SK-N-SH treated with all-trans-retinoic acid at 6 μM for 48 hours (cell line): ENCODE measurements around the gene ANKRD60.

Experiments
- ATAC-seq: fragments of 200-7000 bp; cut with Tn5 transposase; 3 replicates; pipeline ENCODE4 v1.9.1; 2020; ENCODE audit warnings: mild to moderate bottlenecking, moderate library complexity
- ARNTL ChIP-seq: fragments of 450-650 bp; formaldehyde crosslinking; IDR thresholded peaks from 2 replicates; pipeline ENCODE4 v1.5.0; 2020; ENCODE audit warnings: low read depth, mild to moderate bottlenecking, moderate library complexity, borderline replicate concordance
- BACH2 ChIP-seq: fragments of 250-450 bp; sonication (Bioruptor Pico); IDR thresholded peaks from 2 replicates; pipeline ENCODE4 v1.9.0; 2021; ENCODE audit warnings: mild to moderate bottlenecking, borderline replicate concordance
- CREB5 ChIP-seq: fragments of 250-450 bp; sonication (Bioruptor Pico); IDR thresholded peaks from 2 replicates; pipeline ENCODE4 v1.5.1; 2020; ENCODE audit warnings: low read depth, mild to moderate bottlenecking, moderate library complexity
- CSDC2 ChIP-seq: fragments of 250-450 bp; sonication (Bioruptor Pico); IDR thresholded peaks from 2 replicates; pipeline ENCODE4 v1.5.0; 2020; ENCODE audit warnings: mild to moderate bottlenecking, moderate library complexity
- CSRNP3 ChIP-seq: fragments of 250-450 bp; sonication (Bioruptor Pico); IDR thresholded peaks from 2 replicates; pipeline ENCODE4 v1.5.1; 2021; ENCODE audit warnings: mild to moderate bottlenecking, moderate library complexity
- ESRRG ChIP-seq: fragments of 250-450 bp; sonication (Bioruptor Pico); IDR thresholded peaks from 2 replicates; pipeline ENCODE4 v1.6.1; 2021; ENCODE audit warnings: mild to moderate bottlenecking
- ISL1 ChIP-seq: fragments of 250-450 bp; sonication (Bioruptor Pico); IDR thresholded peaks from 2 replicates; pipeline ENCODE4 v2.1.2; 2022; ENCODE audit warnings: mild to moderate bottlenecking, moderate library complexity
- OSR1 ChIP-seq: fragments of 250-450 bp; sonication (Bioruptor Pico); IDR thresholded peaks from 2 replicates; pipeline ENCODE4 v1.8.0; 2022; ENCODE audit warnings: moderate library complexity, mild to moderate bottlenecking, inconsistent platforms
- POU6F1 ChIP-seq: fragments of 250-450 bp; sonication (Bioruptor Pico); IDR thresholded peaks from 2 replicates; pipeline ENCODE4 v1.8.0; 2021; ENCODE audit warnings: low read depth, mild to moderate bottlenecking, moderate library complexity, borderline replicate concordance
- PPARA ChIP-seq: fragments of 250-450 bp; sonication (Bioruptor Pico); IDR thresholded peaks from 2 replicates; pipeline ENCODE4 v1.5.0; 2020; ENCODE audit warnings: mild to moderate bottlenecking, borderline replicate concordance
- RARB ChIP-seq: fragments of 250-450 bp; sonication (Bioruptor Pico); IDR thresholded peaks from 2 replicates; pipeline ENCODE4 v1.8.0; 2021; ENCODE audit warnings: mild to moderate bottlenecking, moderate library complexity
- TCF4 ChIP-seq: fragments of 250-450 bp; sonication (Bioruptor Pico); IDR thresholded peaks from 2 replicates; pipeline ENCODE4 v1.8.0; 2021; ENCODE audit warnings: mild to moderate bottlenecking, moderate library complexity, borderline replicate concordance
- TOX ChIP-seq: fragments of 250-450 bp; sonication (Bioruptor Pico); IDR thresholded peaks from 2 replicates; pipeline ENCODE4 v1.8.0; 2021; ENCODE audit warnings: mild to moderate bottlenecking, moderate library complexity, borderline replicate concordance
- TSHZ2 ChIP-seq: fragments of 250-450 bp; sonication (Bioruptor Pico); IDR thresholded peaks from 2 replicates; pipeline ENCODE4 v1.5.0; 2020; ENCODE audit warnings: mild to moderate bottlenecking, moderate library complexity
- ZC3H10 ChIP-seq: fragments of 250-450 bp; sonication (Bioruptor Pico); IDR thresholded peaks from 2 replicates; pipeline ENCODE4 v1.5.1; 2021; ENCODE audit warnings: mild to moderate bottlenecking, moderate library complexity
- ZFP3 ChIP-seq: fragments of 250-450 bp; sonication (Bioruptor Pico); IDR thresholded peaks from 2 replicates; pipeline ENCODE4 v1.5.0; 2020; ENCODE audit warnings: mild to moderate bottlenecking, moderate library complexity
- ZFP30 ChIP-seq: fragments of 450-650 bp; formaldehyde crosslinking; IDR thresholded peaks from 2 replicates; pipeline ENCODE4 v1.5.0; 2022; ENCODE audit warnings: mild to moderate bottlenecking, moderate library complexity
- ZNF565 ChIP-seq: fragments of 450-650 bp; formaldehyde crosslinking; conservative IDR thresholded peaks from 2 replicates; pipeline ENCODE4 v1.5.0; 2020; ENCODE audit warnings: low read depth, mild to moderate bottlenecking, moderate library complexity
- ZNF70 ChIP-seq: fragments of 450-650 bp; formaldehyde crosslinking; IDR thresholded peaks from 2 replicates; pipeline ENCODE4 v1.5.0; 2020; ENCODE audit warnings: mild to moderate bottlenecking, moderate library complexity
- ZNF8 ChIP-seq: fragments of 450-650 bp; formaldehyde crosslinking; IDR thresholded peaks from 2 replicates; pipeline ENCODE4 v1.5.0; 2020; ENCODE audit warnings: mild to moderate bottlenecking, moderate library complexity

ANKRD60 gene

GRCh38 chr20:58174708-58175280 lies 53.7 kb downstream of the ANKRD60 start:
- TF ChIP-seq BACH2 (CRISPR knock-in tag) (no peak), OSR1 (no peak), ZNF565 (CRISPR knock-in tag) (no peak), TOX (CRISPR knock-in tag) (no peak), ZNF70 (CRISPR knock-in tag) (no peak), CREB5 (CRISPR knock-in tag) (no peak), CSDC2 (CRISPR knock-in tag) (no peak), ZFP30 (CRISPR knock-in tag) (no peak), PPARA (no peak), ARNTL (CRISPR knock-in tag) (no peak)
- ATAC-seq, result no peak

- ATAC-seq, result no peak; the same call in 2 of the 3 replicates
- TF ChIP-seq TCF4 (CRISPR knock-in tag) (peak; percentile 67; the same call in 1 of the 2 replicates), PPARA (no peak)
Measured at GRCh38 chr20:58173930-58174707, 54.3 kb downstream of the ANKRD60 start.

- peak; percentile 55; the same call in 2 of the 3 replicates for ATAC-seq
- no peak for TF ChIP-seq CSRNP3
- no peak for TF ChIP-seq ZFP3 (CRISPR knock-in tag)
- no peak for TF ChIP-seq RARB
- no peak for TF ChIP-seq ZC3H10 (CRISPR knock-in tag)
- TF ChIP-seq ZNF565 (CRISPR knock-in tag), result no peak
- no peak for TF ChIP-seq POU6F1 (CRISPR knock-in tag)
Measured at GRCh38 chr20:58173091-58173490, 55.4 kb downstream of the ANKRD60 start.

GRCh38 chr20:58171796-58172425 lies 56.5 kb downstream of the ANKRD60 start:
- ATAC-seq, result no peak
- TF ChIP-seq RARB (no peak), ZC3H10 (CRISPR knock-in tag) (no peak), TSHZ2 (CRISPR knock-in tag) (no peak), PPARA (no peak), POU6F1 (CRISPR knock-in tag) (no peak), BACH2 (CRISPR knock-in tag) (no peak), ZFP3 (CRISPR knock-in tag) (no peak), ESRRG (CRISPR knock-in tag) (no peak), OSR1 (no peak), TOX (CRISPR knock-in tag) (no peak), CREB5 (CRISPR knock-in tag) (no peak), ZNF8 (CRISPR knock-in tag) (no peak), CSDC2 (CRISPR knock-in tag) (no peak), ZNF70 (CRISPR knock-in tag) (no peak), ISL1 (CRISPR knock-in tag) (no peak)
